Fibroblast of the aortic adventitia (primary cell): ENCODE results near the gene TBPL1. TPM values are rescaled to one million over a fixed set of nuclear protein-coding genes. Genes with fewer than 3 reads are reported as not detected.
A peak's percentile ranks its signal among the peaks of the same experiment; 100 is the strongest.
"Not testable (repeated sequence)": the region's sequence is repeated elsewhere in the genome, so short reads cannot be mapped to it uniquely, and the experiment has no call there.

Source experiments
- DNase-seq: peaks from one replicate; pipeline ENCODE4 v3.0.0-alpha.2; 2010; ENCODE audit warnings: low read depth
- H3K4me3 ChIP-seq: 2 replicates; pipeline ENCODE4 v1.5.1; 2011; ENCODE audit warnings: low read depth, mild to moderate bottlenecking, control low read depth, low read length, moderate library complexity
- total RNA-seq: library from RNA; depleted of rRNA; stranded (reverse); fragments of >200 nt; gene quantifications from 2 replicates; pipeline ENCODE4 v1.2.3, GENCODE V29; 2012; ENCODE audit warnings: low replicate concordance
- TF ChIP-seq, protein P1 (sequence below): IDR thresholded peaks from 2 replicates; pipeline ENCODE4 v1.5.1; 2011; ENCODE audit warnings: mild to moderate bottlenecking, low read length, control low read depth, inconsistent platforms; ENCODE audit not compliant: insufficient read depth

The TBPL1 gene
- total RNA-seq, 1 donor, result 30.2 TPM

GRCh38 chr6:133973109-133973971 lies 20.3 kb downstream of the TBPL1 start:
- H3K4me3 ChIP-seq, result no peak overlapping the region
- TF ChIP-seq, protein P1, sequence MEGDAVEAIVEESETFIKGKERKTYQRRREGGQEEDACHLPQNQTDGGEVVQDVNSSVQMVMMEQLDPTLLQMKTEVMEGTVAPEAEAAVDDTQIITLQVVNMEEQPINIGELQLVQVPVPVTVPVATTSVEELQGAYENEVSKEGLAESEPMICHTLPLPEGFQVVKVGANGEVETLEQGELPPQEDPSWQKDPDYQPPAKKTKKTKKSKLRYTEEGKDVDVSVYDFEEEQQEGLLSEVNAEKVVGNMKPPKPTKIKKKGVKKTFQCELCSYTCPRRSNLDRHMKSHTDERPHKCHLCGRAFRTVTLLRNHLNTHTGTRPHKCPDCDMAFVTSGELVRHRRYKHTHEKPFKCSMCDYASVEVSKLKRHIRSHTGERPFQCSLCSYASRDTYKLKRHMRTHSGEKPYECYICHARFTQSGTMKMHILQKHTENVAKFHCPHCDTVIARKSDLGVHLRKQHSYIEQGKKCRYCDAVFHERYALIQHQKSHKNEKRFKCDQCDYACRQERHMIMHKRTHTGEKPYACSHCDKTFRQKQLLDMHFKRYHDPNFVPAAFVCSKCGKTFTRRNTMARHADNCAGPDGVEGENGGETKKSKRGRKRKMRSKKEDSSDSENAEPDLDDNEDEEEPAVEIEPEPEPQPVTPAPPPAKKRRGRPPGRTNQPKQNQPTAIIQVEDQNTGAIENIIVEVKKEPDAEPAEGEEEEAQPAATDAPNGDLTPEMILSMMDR, result peak; percentile 66
- DNase-seq, result peak; percentile 79

- H3K4me3 ChIP-seq, result no peak overlapping the region
- DNase-seq, result peak; percentile 86
- TF ChIP-seq, protein P1, result no peak
Measured at GRCh38 chr6:133977983-133978895, 25.2 kb downstream of the TBPL1 start.

DNA sequence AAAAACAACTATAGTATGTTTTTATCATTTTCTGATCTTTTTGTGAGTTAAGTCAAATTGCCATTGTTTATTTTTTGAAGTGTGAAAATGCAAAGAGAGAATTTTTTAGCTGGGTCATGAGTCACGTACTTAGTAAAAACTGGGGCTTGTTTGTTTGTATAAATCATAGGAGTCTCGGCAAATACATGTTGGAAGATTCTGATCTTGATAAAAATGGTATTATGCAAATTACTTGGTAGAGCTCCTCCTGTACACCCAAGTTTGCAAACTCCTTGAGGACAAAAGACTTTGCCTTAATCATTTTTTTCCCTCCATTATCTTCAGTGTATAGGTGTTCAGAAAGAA lies 25.8 kb downstream of the TBPL1 start:
- TF ChIP-seq, protein P1, result no peak
- H3K4me3 ChIP-seq, result no peak overlapping the region
- DNase-seq, result no peak

DNA sequence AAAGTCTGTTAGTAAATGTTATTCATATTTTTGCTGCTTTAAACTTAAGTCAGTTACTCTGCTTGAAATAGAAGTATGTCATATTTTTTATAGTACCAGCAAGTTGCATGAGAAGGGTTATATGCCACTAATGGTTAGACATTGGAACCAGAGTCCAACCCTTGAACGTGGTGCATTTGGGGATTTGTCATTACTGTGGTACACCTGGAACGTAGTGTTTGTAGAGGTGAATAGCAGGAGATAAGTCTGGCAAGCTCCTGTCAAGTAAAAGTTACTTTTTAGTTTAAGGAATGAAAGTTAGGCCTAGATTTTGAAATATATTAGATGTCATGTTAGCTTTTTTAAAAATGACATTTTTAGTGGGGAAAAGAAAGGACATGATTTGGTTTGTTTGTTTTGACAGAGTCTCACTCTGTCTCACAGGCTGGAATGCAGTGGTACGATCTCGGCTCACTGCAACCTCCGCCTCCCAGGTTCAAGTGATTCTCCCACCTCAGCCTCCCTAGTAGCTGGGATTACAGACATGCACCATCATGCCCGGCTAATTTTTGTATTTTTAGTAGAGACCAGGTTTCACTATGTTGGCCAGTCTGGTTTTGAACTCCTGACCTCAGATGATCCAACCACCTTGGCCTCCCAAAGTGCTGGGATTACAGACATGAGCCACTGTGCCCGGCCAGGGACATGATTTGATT lies 26.4 kb downstream of the TBPL1 start:
- H3K4me3 ChIP-seq, DNase-seq: not testable (repeated sequence)

DNA sequence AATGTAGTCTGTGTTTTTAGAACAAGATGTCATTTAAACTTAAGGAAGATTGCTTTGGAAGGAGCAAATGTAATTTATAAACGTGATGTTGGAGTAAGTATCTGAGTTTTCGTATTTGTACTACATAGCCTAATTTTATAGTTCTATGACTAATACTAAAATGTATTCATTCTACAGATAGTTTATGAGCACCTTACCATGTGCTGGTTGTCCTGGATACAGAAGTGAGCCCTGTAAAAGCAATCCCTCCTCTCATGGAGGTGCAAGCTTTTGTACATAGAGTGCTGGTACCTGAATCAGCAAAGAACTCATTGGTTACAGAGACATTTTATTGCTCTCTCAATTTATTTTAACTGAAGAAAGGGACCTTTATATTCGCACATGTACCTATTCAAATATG lies 27.1 kb downstream of the TBPL1 start:
- no peak for DNase-seq
- TF ChIP-seq, protein P1, result no peak
- H3K4me3 ChIP-seq, result no peak overlapping the region

- TF ChIP-seq, protein P1, result no peak
- H3K4me3 ChIP-seq, result no peak overlapping the region
- peak; percentile 47 for DNase-seq
Measured at GRCh38 chr6:133983099-133983939, 30.3 kb downstream of the TBPL1 start.
